Thymus (tissue), 11 donors: ENCODE data around the gene CCNQ. TPM values are rescaled to one million over a fixed set of nuclear protein-coding genes. Genes with fewer than 3 reads are reported as not detected.

Experiments used
- DNase-seq, 9 donors: peaks; one replicate each; pipeline ENCODE4 v3.0.0-alpha.2; 2013; ENCODE audit warnings: low spot score in 9 of 9, low read depth in 6 of 9, missing footprints in 1 of 9
- H3K27ac ChIP-seq, 2 donors: one replicate each; pipeline ENCODE4 v1.5.1; 2013; ENCODE audit warnings: control low read depth in 1 of 2, low read depth in 1 of 2, low read length in 1 of 2, mild to moderate bottlenecking in 1 of 2, moderate library complexity in 1 of 2
- H3K27me3 ChIP-seq, 2 donors: one replicate each; pipeline ENCODE4 v1.5.1; 2013; ENCODE audit warnings: low read length in 1 of 2; ENCODE audit not compliant: control insufficient read depth in 2 of 2, insufficient read depth in 1 of 2
- H3K36me3 ChIP-seq, 2 donors: one replicate each; pipeline ENCODE4 v1.5.1; 2013; ENCODE audit warnings: low read length in 1 of 2, mild to moderate bottlenecking in 1 of 2, moderate library complexity in 1 of 2; ENCODE audit not compliant: control insufficient read depth in 2 of 2, insufficient read depth in 2 of 2
- H3K4me1 ChIP-seq, 2 donors: one replicate each; pipeline ENCODE4 v1.5.1; 2013; ENCODE audit warnings: low read length in 2 of 2; ENCODE audit not compliant: control insufficient read depth in 2 of 2, insufficient read depth in 2 of 2
- H3K4me3 ChIP-seq, 2 donors: one replicate each; pipeline ENCODE4 v1.5.1; 2013; ENCODE audit warnings: low read length in 2 of 2, control low read depth in 1 of 2, mild to moderate bottlenecking in 1 of 2
- H3K9me3 ChIP-seq, 2 donors: one replicate each; pipeline ENCODE4 v1.5.1; 2013; ENCODE audit warnings: low read length in 1 of 2, mild to moderate bottlenecking in 1 of 2; ENCODE audit not compliant: control insufficient read depth in 2 of 2, insufficient read depth in 1 of 2
- WGBS: extraction: QIAGEN DNeasy Blood & Tissue Kit; methylation state at CpG from one replicate; pipeline ENCODE4 v1.1.7; 2013; 5-methylcytosine and 5-hydroxymethylcytosine counted together
- polyA plus RNA-seq: library from polyadenylated mRNA; stranded (reverse); fragments of 200-250 nt; gene quantifications from one replicate; pipeline ENCODE4 v1.2.3, GENCODE V29; 2013
- total RNA-seq: library from RNA; stranded (reverse); fragments of 120-200 nt; gene quantifications from one replicate; pipeline ENCODE4 v1.2.4, GENCODE V29; 2013
- donor health status: healthy.

Gene CCNQ
- total and polyA plus RNA-seq, 2 donors: 21.1 to 28.4 TPM

- H3K27ac ChIP-seq: no peak overlapping the region
- no peak overlapping the region for H3K4me3 ChIP-seq
- no peaks in the 10 kb centered on the region for H3K9me3 ChIP-seq
- no peaks in the 10 kb centered on the region for H3K36me3 ChIP-seq
- H3K4me1 ChIP-seq: peaks cover 0 to 12% of the 10 kb centered on the region in 2 donors
- WGBS: 83% methylated on average over 4 of the region's 4 CpGs
- DNase-seq: peak in 1 of 9 donors; percentile 18
- H3K27me3 ChIP-seq: no peaks in the 10 kb centered on the region
Measured at GRCh38 chrX:153573984-153574383, 25.0 kb downstream of the CCNQ start.

DNA sequence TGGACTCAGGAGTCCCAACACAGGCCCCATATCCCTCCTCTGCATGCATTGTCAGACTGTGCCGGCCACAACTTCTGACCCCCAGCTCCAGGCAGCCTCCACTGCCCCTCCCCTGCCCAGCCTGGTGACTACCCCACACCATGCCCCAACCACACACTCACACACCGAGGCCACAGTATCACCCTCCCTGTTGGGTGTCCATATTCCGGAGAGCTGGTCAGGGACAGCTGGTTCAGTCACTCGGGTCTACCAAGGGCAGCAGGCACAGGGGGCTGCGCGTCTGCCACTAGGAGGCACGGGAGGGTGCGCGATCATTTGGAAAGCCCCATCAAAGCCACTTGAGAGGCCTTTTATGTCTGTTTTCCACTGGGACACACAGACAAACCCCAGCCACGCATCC, 26.3 kb downstream of the CCNQ start:
- Histone ChIP-seq H3K27ac (no peak overlapping the region), H3K4me1 (peaks cover 0 to 12% of the 10 kb centered on the region in 2 donors), H3K4me3 (no peak overlapping the region), H3K36me3 (no peaks in the 10 kb centered on the region), H3K9me3 (no peaks in the 10 kb centered on the region), H3K27me3 (no peaks in the 10 kb centered on the region)
- no peak for DNase-seq
- WGBS: 97% methylated on average over 10 of the region's 10 CpGs

- Histone ChIP-seq H3K4me1 (peaks cover 0 to 12% of the 10 kb centered on the region in 2 donors), H3K27ac (no peak overlapping the region), H3K27me3 (no peaks in the 10 kb centered on the region), H3K4me3 (no peak overlapping the region), H3K36me3 (no peaks in the 10 kb centered on the region), H3K9me3 (no peaks in the 10 kb centered on the region)
- WGBS: 88% methylated on average over 6 of the region's 6 CpGs
- DNase-seq: no peak
Measured at GRCh38 chrX:153571534-153571908, 27.4 kb downstream of the CCNQ start.

- Histone ChIP-seq H3K36me3 (no peaks in the 10 kb centered on the region), H3K27me3 (no peaks in the 10 kb centered on the region), H3K4me1 (peaks cover 0 to 12% of the 10 kb centered on the region in 2 donors), H3K27ac (no peak overlapping the region), H3K4me3 (no peak overlapping the region), H3K9me3 (no peaks in the 10 kb centered on the region)
- no peak for DNase-seq
- WGBS: 96% methylated on average over 13 of the region's 13 CpGs
Measured at GRCh38 chrX:153569475-153569874, 29.5 kb downstream of the CCNQ start.

DNA sequence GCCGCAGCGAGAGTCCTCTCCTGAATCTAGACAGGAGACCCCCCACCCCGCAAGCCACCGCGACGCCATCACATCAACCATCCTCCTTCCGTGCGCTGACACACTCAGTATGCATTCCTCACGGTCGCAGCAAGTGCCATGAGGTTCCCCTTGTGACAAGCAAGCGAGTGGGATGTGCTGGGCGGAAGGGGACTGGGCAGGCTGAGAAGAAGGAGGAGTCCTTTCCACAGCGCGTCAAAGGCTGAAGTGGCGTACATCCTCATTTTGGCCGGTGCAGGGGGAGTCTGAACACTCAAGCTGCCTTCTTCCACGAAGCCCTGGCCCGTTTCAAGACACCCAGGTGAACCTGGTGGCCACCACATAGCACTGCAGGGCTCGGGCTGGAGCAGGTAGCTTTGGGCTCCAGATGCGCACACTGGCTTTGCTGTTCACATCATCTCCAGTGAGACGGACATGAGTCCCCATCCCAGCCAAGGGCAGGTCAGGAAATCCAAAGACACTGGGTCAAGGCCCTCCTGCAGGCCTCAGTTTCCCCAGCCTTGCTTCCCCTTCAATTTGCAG, 30.4 kb downstream of the CCNQ start:
- WGBS: 91% methylated on average over 21 of the region's 21 CpGs
- Histone ChIP-seq H3K27ac (no peak overlapping the region), H3K27me3 (no peaks in the 10 kb centered on the region), H3K9me3 (no peaks in the 10 kb centered on the region), H3K36me3 (no peaks in the 10 kb centered on the region), H3K4me3 (no peak overlapping the region), H3K4me1 (peaks cover 0 to 12% of the 10 kb centered on the region in 2 donors)
- no peak for DNase-seq

DNA sequence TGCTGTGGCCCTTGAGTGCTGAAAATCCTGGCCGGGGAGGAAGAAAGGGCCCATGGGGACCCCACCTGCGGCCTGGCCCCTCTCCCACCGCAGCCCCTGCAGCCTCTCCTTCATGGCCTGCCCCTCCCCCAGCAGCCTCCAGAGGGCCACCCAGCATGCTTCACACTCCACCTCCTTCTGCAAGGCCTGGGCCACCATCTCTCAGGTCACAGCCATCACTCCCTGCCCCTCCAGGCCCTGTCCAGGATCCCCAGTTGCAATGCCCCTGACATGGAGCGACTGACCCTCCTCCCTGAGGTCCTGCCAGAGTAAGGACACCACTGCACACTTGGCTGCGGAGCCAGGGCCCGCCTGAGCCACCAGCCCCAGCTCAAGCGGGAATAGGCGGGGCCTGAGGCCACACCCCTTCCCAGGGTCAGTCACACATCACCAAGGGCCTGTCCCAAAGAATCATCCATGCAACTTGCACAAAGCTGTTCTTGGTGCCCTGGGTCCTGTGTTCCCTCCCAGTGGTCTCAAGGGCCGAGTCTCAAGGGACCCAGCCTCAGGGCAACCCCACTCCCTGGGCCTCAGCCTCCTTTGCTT, 32.9 kb downstream of the CCNQ start:
- no peaks in the 10 kb centered on the region for H3K9me3 ChIP-seq
- no peaks in the 10 kb centered on the region for H3K36me3 ChIP-seq
- 93% methylated on average over 8 of the region's 9 CpGs for WGBS
- no peak overlapping the region for H3K4me3 ChIP-seq
- DNase-seq: no peak
- no peaks in the 10 kb centered on the region for H3K27me3 ChIP-seq
- peaks cover 0 to 8% of the 10 kb centered on the region in 2 donors for H3K4me1 ChIP-seq
- no peak overlapping the region for H3K27ac ChIP-seq

DNA sequence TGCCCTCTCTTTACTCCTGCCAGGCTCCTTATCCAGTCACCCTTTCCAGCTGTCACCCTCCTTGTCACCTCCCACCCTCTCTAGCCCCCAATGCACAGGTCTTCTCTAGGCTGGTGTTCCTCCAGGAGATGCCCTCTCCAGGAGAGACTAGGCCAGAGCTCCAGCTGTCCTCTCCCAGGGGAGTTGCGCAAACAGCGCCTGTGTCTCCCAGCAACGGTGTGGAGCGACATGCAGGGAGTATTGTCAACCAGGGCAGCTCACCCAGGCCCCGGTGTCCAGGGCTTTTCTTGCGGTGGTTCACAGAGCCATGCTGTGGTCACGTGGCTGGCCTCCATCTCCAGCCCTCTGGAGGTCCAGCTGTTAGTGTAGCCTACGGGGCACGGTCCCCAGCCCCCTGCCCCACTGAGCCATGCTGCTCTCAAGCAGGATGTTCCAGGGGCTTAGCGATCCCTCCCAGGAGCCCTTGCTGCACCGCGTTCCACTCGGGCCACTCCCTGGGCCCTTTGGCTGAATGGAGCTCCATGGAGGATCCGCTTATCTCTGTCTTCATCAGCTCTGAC, 34.8 kb downstream of the CCNQ start:
- H3K36me3 ChIP-seq: no peaks in the 10 kb centered on the region
- WGBS: 89% methylated on average over 14 of the region's 14 CpGs
- H3K9me3 ChIP-seq: no peaks in the 10 kb centered on the region
- H3K27ac ChIP-seq: no peak overlapping the region
- peaks cover 0 to 7% of the 10 kb centered on the region in 2 donors for H3K4me1 ChIP-seq
- no peak for DNase-seq
- no peak overlapping the region for H3K4me3 ChIP-seq
- peaks cover 0 to 2% of the 10 kb centered on the region in 2 donors for H3K27me3 ChIP-seq

DNA sequence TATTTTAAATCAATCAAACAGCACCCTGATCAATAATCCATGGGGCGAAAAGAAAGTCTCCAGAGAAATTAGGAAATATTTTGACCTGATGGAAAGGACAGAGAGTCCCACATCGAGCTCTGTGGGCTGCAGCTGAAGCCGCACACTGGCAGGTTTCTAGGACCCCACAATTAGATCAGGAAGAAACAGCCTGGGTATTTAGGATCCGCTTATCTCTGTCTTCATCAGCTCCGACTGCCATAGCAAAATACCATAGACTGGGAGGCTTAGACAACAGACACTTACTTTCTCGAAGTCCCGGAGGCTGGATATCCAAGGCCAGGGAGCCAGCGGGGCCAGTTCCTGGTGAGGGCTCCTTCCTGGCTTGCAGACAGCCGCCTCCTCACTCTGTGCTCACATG, 36.4 kb downstream of the CCNQ start:
- H3K4me1 ChIP-seq: peaks cover 0 to 8% of the 10 kb centered on the region in 2 donors
- no peak for DNase-seq
- H3K27me3 ChIP-seq: peaks cover 0 to 2% of the 10 kb centered on the region in 2 donors

GRCh38 chrX:153561337-153561736, 37.6 kb downstream of the CCNQ start:
- Histone ChIP-seq H3K27me3 (peaks cover 0 to 2% of the 10 kb centered on the region in 2 donors), H3K9me3 (no peaks in the 10 kb centered on the region), H3K4me3 (no peak overlapping the region), H3K4me1 (peaks cover 0 to 8% of the 10 kb centered on the region in 2 donors), H3K36me3 (no peaks in the 10 kb centered on the region), H3K27ac (no peak overlapping the region)
- WGBS: 98% methylated on average over 7 of the region's 7 CpGs
- no peak for DNase-seq

More for the DNA sequence above, 36.4 kb downstream of the CCNQ start:
- 98% methylated on average over 9 of the region's 9 CpGs for WGBS
- no peaks in the 10 kb centered on the region for H3K36me3 ChIP-seq
- H3K27ac ChIP-seq: no peak overlapping the region
- H3K9me3 ChIP-seq: no peaks in the 10 kb centered on the region
- H3K4me3 ChIP-seq: no peak overlapping the region
